Transverse colon (tissue), 4 donors: ENCODE measurements around the gene KRT13. TPM values are rescaled to one million over a fixed set of nuclear protein-coding genes. Genes with fewer than 3 reads are reported as not detected.

Experiments
- DNase-seq: peaks from one replicate; pipeline ENCODE4 v3.0.0-alpha.2; 2019
- H3K27ac ChIP-seq, 4 donors: fragments of 200-600 bp; sonication (generic); 2 replicates each; pipeline ENCODE4 v1.5.1; 2016 to 2018; ENCODE audit warnings: inconsistent platforms in 4 of 4
- H3K27me3 ChIP-seq: fragments of 200-600 bp; sonication (generic); 2 replicates; pipeline ENCODE4 v1.5.1; 2017; ENCODE audit warnings: inconsistent platforms
- H3K36me3 ChIP-seq, 4 donors: fragments of 200-600 bp; sonication (generic); 2 replicates each; pipeline ENCODE4 v1.5.1; 2017 to 2019; ENCODE audit warnings: inconsistent platforms in 4 of 4
- H3K4me1 ChIP-seq, 4 donors: fragments of 200-600 bp; sonication (generic); 2 replicates each; pipeline ENCODE4 v1.5.1; 2017 to 2020; ENCODE audit warnings: inconsistent platforms in 4 of 4
- H3K4me3 ChIP-seq, 4 donors: fragments of 200-600 bp; sonication (generic); 1 replicate in 1 of 4; 2 replicates in 3 of 4; pipeline versions ENCODE4 v1.5.1 to v1.6.1; 2017 to 2019; ENCODE audit warnings: inconsistent platforms in 4 of 4
- H3K9me3 ChIP-seq, 2 donors: fragments of 200-600 bp; sonication (generic); 2 replicates each; pipeline ENCODE4 v1.5.1; 2017 to 2019; ENCODE audit warnings: inconsistent platforms in 2 of 2
- CTCF ChIP-seq, 5 experiments: fragments of 200-600 bp in 3 of 5; fragments of 450-650 bp in 2 of 5; sonication (generic) in 3 of 5; IDR thresholded peaks; 1 replicate in 2 of 5; 2 replicates in 3 of 5; pipeline ENCODE4 v1.5.1; 2016 to 2017; ENCODE audit warnings: antibody characterized with exemption in 5 of 5, inconsistent platforms in 3 of 5, mild to moderate bottlenecking in 2 of 5, moderate library complexity in 1 of 5
- EP300 ChIP-seq: sonication (generic); formaldehyde crosslinking; IDR thresholded peaks from one replicate; pipeline ENCODE4 v1.6.1; 2017; ENCODE audit warnings: antibody characterized with exemption, low read depth
- POLR2A ChIP-seq: fragments of 450-650 bp; IDR thresholded peaks from one replicate; pipeline ENCODE4 v1.6.1; 2016; ENCODE audit warnings: antibody characterized with exemption, mild to moderate bottlenecking, moderate library complexity
- POLR2AphosphoS5 ChIP-seq, 3 donors: sonication (generic); formaldehyde crosslinking; IDR thresholded peaks; one replicate each; pipeline ENCODE4 v1.6.1; 2016; ENCODE audit warnings: antibody characterized with exemption in 3 of 3
- WGBS, 2 donors: methylation state at CpG; one replicate each; pipeline ENCODE4 v1.1.5; 2018; ENCODE audit warnings: low coverage in 1 of 2; 5-methylcytosine and 5-hydroxymethylcytosine counted together
- in situ Hi-C, 4 donors: fragments of 200-750 bp; cut with MboI; loops; one replicate each; pipeline versions ENCODE4 v1.15.0 to v1.15.1; 2017; ENCODE audit warnings: low sequenced_read_pairs in 3 of 4, low pct_ligation_motif_present in 1 of 4, low pct_unique_long_range_greater_than_20kb in 1 of 4
- intact Hi-C: fragments of 100-400 bp; cut with DNase I; formaldehyde crosslinking; loops from one replicate; pipeline ENCODE4 v1.15.1; 2023; ENCODE audit warnings: low total_unique reads
- total RNA-seq, 4 donors: library from RNA; depleted of rRNA; stranded (reverse); fragments of >200 nt; gene quantifications; one replicate each; pipeline ENCODE4 v1.1.0, GENCODE V29; 2016

The KRT13 gene
- total RNA-seq, 4 donors from 2014 or later = 0.27 TPM; not detected in 3

DNA sequence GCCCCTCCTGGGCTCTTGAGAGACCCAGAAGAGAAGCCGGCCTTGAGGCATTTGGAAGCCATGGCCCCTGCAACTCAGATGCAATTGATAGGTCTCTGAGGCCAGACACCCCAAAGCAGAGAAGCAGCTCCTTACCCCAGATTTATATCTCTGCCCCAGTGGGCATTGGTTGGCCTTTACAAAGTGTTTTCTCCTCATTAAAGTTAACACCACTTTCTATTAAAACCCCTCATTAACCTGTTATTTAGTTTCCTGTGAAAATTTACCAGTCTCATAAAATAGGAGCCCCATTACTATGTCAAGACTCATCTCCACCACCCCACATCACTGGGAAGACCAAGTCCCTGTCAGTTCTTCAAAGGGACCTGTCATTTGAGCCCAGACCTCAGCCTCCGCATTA is 24.4 kb downstream of the KRT13 start, which contains the start of gene KRT35:
KRT35 (minus strand) TSS at position 116 of the 400 bp plus-strand sequence; CDS start at position 62, 54 bp downstream.
- no peak within 1 kb of the TSS for H3K4me3 ChIP-seq
- DNase-seq = no peak
- H3K36me3 ChIP-seq = no peaks in the 10 kb centered on the region
- WGBS, 2 donors = 87% methylated on average over 2 of the region's 2 CpGs; no CpG with 5 or more reads in 1 of the 2 donors
- H3K27me3 ChIP-seq = no peaks in the 10 kb centered on the region
- intact Hi-C loops = no loop called here
- no peaks in the 10 kb centered on the region for H3K4me1 ChIP-seq
- in situ Hi-C loops = no loop called here
- no peak for TF ChIP-seq CTCF (IDR thresholded peaks at IDR 0.05)
- no peak for TF ChIP-seq EP300
- TF ChIP-seq POLR2AphosphoS5 (IDR thresholded peaks at IDR 0.05) = no peak
- no peak for TF ChIP-seq POLR2A
- H3K27ac ChIP-seq = no peak within 1 kb of the TSS
- H3K9me3 ChIP-seq = no peaks in the 10 kb centered on the region

- no peaks in the 10 kb centered on the region for H3K27me3 ChIP-seq
- no peak for TF ChIP-seq POLR2A
- intact Hi-C loops (no loop called here), in situ Hi-C loops (no loop called here)
- H3K27ac ChIP-seq = no peak overlapping the region
- no peaks in the 10 kb centered on the region for H3K9me3 ChIP-seq
- no peaks in the 10 kb centered on the region for H3K4me1 ChIP-seq
- 89% methylated on average over 10 of the region's 10 CpGs; no CpG with 5 or more reads in 1 of the 2 donors for WGBS, 2 donors
- H3K36me3 ChIP-seq = no peaks in the 10 kb centered on the region
- DNase-seq = no peak
- no peak overlapping the region for H3K4me3 ChIP-seq
Measured at GRCh38 chr17:41480581-41480980, 24.8 kb downstream of the KRT13 start.

GRCh38 chr17:41480136-41480535 is 25.3 kb downstream of the KRT13 start:
- H3K27ac ChIP-seq = no peak overlapping the region
- intact Hi-C loops = no loop called here
- H3K4me3 ChIP-seq = no peak overlapping the region
- DNase-seq = no peak
- in situ Hi-C loops = no loop called here
- no peaks in the 10 kb centered on the region for H3K4me1 ChIP-seq
- no peak for TF ChIP-seq POLR2A
- no peak for TF ChIP-seq CTCF (IDR thresholded peaks at IDR 0.05)
- no peak for TF ChIP-seq EP300
- no peak for TF ChIP-seq POLR2AphosphoS5 (IDR thresholded peaks at IDR 0.05)
- no peaks in the 10 kb centered on the region for H3K36me3 ChIP-seq
- WGBS, 2 donors = 55 to 86% methylated on average over 1 to 2 of the region's 2 CpGs
- H3K9me3 ChIP-seq = no peaks in the 10 kb centered on the region
- H3K27me3 ChIP-seq = no peaks in the 10 kb centered on the region

GRCh38 chr17:41478237-41478636 is 27.2 kb downstream of the KRT13 start:
- H3K4me1 ChIP-seq = no peaks in the 10 kb centered on the region
- H3K27ac ChIP-seq = no peak overlapping the region
- no peaks in the 10 kb centered on the region for H3K36me3 ChIP-seq
- WGBS, 2 donors = 81% methylated on average over 8 of the region's 8 CpGs; no CpG with 5 or more reads in 1 of the 2 donors
- no peak for DNase-seq
- no peaks in the 10 kb centered on the region for H3K27me3 ChIP-seq
- no peak overlapping the region for H3K4me3 ChIP-seq
- no peaks in the 10 kb centered on the region for H3K9me3 ChIP-seq
- in situ Hi-C loops (no loop called here), intact Hi-C loops (no loop called here)
- no peak for TF ChIP-seq CTCF (IDR thresholded peaks at IDR 0.05)
- TF ChIP-seq EP300 = no peak
- TF ChIP-seq POLR2A = no peak
- no peak for TF ChIP-seq POLR2AphosphoS5 (IDR thresholded peaks at IDR 0.05)
